HepG2 (cell line): Measurements from ENCODE around the gene ZNRF3. TPM values are rescaled to one million over a fixed set of nuclear protein-coding genes. Genes with fewer than 3 reads are reported as not detected.

Source experiments
- DR1 ChIP-seq: sonication (generic); formaldehyde crosslinking; IDR thresholded peaks from 2 replicates; pipeline ENCODE4 v1.8.0; 2021; ENCODE audit warnings: mild to moderate bottlenecking, missing genetic modification reagents, inconsistent platforms
- ETV5 ChIP-seq: IDR thresholded peaks from 2 replicates; pipeline ENCODE4 v1.6.1; 2018; ENCODE audit warnings: missing biosample characterization, missing genetic modification reagents, inconsistent platforms, borderline replicate concordance
- GTF3A ChIP-seq: sonication (generic); formaldehyde crosslinking; conservative IDR thresholded peaks from 2 replicates; pipeline ENCODE4 v1.4.0; 2020; ENCODE audit warnings: mild to moderate bottlenecking, missing genetic modification reagents
- ISX ChIP-seq: sonication (generic); formaldehyde crosslinking; conservative IDR thresholded peaks from 2 replicates; pipeline ENCODE4 v1.5.0; 2020; ENCODE audit warnings: missing genetic modification reagents
- MTF1 ChIP-seq: sonication (generic); formaldehyde crosslinking; IDR thresholded peaks from 2 replicates; pipeline ENCODE4 v1.5.0; 2020; ENCODE audit warnings: missing genetic modification reagents
- MZF1 ChIP-seq: sonication (generic); formaldehyde crosslinking; IDR thresholded peaks from 2 replicates; pipeline ENCODE4 v1.8.1; 2023; ENCODE audit warnings: mild to moderate bottlenecking, missing genetic modification reagents, borderline replicate concordance
- RARG ChIP-seq: sonication (generic); formaldehyde crosslinking; IDR thresholded peaks from 2 replicates; pipeline ENCODE4 v1.4.0; 2020; ENCODE audit warnings: low read depth, mild to moderate bottlenecking, missing genetic modification reagents
- REPIN1 ChIP-seq: sonication (generic); formaldehyde crosslinking; IDR thresholded peaks from 2 replicates; pipeline ENCODE4 v1.8.0; 2022; ENCODE audit warnings: missing genetic modification reagents, low read depth, mild to moderate bottlenecking, borderline replicate concordance
- RFXANK ChIP-seq: IDR thresholded peaks from 2 replicates; pipeline ENCODE4 v1.6.1; 2016
- SALL1 ChIP-seq: sonication (generic); formaldehyde crosslinking; IDR thresholded peaks from 2 replicates; pipeline ENCODE4 v1.8.0; 2022; ENCODE audit warnings: mild to moderate bottlenecking, missing genetic modification reagents
- SIX4 ChIP-seq: sonication (generic); formaldehyde crosslinking; IDR thresholded peaks from 2 replicates; pipeline ENCODE4 v1.4.0; 2020; ENCODE audit warnings: missing genetic modification reagents
- SRSF1 ChIP-seq: fragments of 200-400 bp; formaldehyde crosslinking; optimal IDR thresholded peaks from 2 replicates; pipeline ENCODE3; 2017; ENCODE audit warnings: mild to moderate bottlenecking, low read depth, low read length, moderate library complexity
- SSRP1 ChIP-seq: IDR thresholded peaks from 2 replicates; pipeline ENCODE4 v1.6.1; 2016; ENCODE audit warnings: control low read depth
- ZBTB42 ChIP-seq: sonication (generic); formaldehyde crosslinking; IDR thresholded peaks from 2 replicates; pipeline ENCODE4 v1.5.0; 2020; ENCODE audit warnings: mild to moderate bottlenecking, missing genetic modification reagents
- ZNF20 ChIP-seq: sonication (generic); formaldehyde crosslinking; IDR thresholded peaks from 2 replicates; pipeline ENCODE4 v1.4.0; 2020; ENCODE audit warnings: mild to moderate bottlenecking, moderate library complexity, missing genetic modification reagents
- ZNF543 ChIP-seq: sonication (generic); formaldehyde crosslinking; IDR thresholded peaks from 2 replicates; pipeline ENCODE4 v1.4.0; 2020; ENCODE audit warnings: mild to moderate bottlenecking, missing genetic modification reagents
- ZNF569 ChIP-seq: sonication (generic); formaldehyde crosslinking; IDR thresholded peaks from 2 replicates; pipeline ENCODE4 v1.5.0; 2020; ENCODE audit warnings: mild to moderate bottlenecking, missing genetic modification reagents, moderate library complexity, borderline replicate concordance
- polyA plus RNA-seq, 8 experiments: library from polyadenylated mRNA; depleted of rRNA in 3 of 8; stranded (reverse) in 7 of 8; unstranded in 1 of 8; fragments of >200 nt; fragmentation: Illumina TruSeq in 4 of 8; extraction: Trizol in 4 of 8; gene quantifications; 2 replicates each; pipeline versions ENCODE4 v1.2.1 to v1.2.3, GENCODE V29; 2011 to 2016; ENCODE audit warnings: low read depth in 4 of 8, missing spikeins in 1 of 8, mixed read lengths in 1 of 8; ENCODE audit not compliant: insufficient read depth in 1 of 8
- total RNA-seq, 5 experiments: library from RNA; depleted of rRNA; stranded (reverse); fragments of >200 nt; fragmentation: Illumina TruSeq; extraction: Trizol; gene quantifications; 2 replicates each; pipeline ENCODE4 v1.2.3, GENCODE V29; 2016; ENCODE audit warnings: low read depth in 1 of 5
- TF ChIP-seq, protein P1 (sequence below): sonication (generic); formaldehyde crosslinking; IDR thresholded peaks from 2 replicates; pipeline ENCODE4 v1.4.0; 2020; ENCODE audit warnings: missing genetic modification reagents
- TF ChIP-seq, protein P2 (sequence below): sonication (generic); formaldehyde crosslinking; IDR thresholded peaks from 2 replicates; pipeline ENCODE4 v1.9.0; 2021; ENCODE audit warnings: missing genetic modification reagents, mild to moderate bottlenecking, borderline replicate concordance
- TF ChIP-seq, protein P3 (sequence below): sonication (generic); formaldehyde crosslinking; IDR thresholded peaks from 2 replicates; pipeline ENCODE4 v1.5.1; 2020; ENCODE audit warnings: missing genetic modification reagents, mild to moderate bottlenecking, borderline replicate concordance

ZNRF3 gene
- total and polyA plus RNA-seq, 2 of the 13 experiments (the other 11 are each of a cell fraction or from before 2014, with no cell fraction given): 20.3 to 36.7 TPM

DNA sequence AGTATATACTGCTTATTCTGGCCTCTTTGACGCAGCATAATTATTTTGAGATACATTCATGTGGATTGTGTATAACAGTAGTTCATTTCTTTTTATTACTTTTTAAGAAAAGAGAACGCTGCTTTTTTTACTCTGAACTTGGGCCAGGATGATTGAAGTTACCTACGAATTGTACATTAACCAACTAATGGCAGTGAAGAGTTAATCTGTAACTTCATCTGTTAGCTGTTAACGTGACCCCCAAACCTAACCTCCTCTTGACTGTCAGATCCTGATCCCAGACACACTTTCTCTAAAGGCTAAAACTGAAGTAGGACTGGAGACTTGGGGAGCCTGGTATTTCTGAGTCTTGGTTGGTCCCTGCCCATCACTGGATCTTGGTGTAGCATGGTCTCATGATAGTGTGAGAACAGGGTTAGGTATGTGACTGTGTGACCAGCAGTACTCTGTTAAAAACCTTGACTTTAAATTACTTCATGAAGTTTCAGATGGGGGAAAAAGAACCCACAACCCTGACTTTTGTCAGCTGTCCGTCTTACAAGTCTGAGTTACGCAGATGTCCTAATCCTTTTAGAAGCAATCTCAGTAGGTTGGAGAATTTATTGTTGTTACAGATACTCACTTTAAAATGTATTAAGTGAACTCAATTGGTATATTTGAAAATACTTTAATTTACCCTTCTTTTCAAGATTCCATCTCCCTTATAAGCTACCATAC is 138.9 kb downstream of the ZNRF3 start (continued):
- TF ChIP-seq, protein P1, sequence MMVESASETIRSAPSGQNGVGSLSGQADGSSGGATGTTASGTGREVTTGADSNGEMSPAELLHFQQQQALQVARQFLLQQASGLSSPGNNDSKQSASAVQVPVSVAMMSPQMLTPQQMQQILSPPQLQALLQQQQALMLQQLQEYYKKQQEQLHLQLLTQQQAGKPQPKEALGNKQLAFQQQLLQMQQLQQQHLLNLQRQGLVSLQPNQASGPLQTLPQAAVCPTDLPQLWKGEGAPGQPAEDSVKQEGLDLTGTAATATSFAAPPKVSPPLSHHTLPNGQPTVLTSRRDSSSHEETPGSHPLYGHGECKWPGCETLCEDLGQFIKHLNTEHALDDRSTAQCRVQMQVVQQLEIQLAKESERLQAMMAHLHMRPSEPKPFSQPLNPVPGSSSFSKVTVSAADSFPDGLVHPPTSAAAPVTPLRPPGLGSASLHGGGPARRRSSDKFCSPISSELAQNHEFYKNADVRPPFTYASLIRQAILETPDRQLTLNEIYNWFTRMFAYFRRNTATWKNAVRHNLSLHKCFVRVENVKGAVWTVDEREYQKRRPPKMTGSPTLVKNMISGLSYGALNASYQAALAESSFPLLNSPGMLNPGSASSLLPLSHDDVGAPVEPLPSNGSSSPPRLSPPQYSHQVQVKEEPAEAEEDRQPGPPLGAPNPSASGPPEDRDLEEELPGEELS: 0 out of 2 replicates have a peak, but pooled peaks have one; percentile 32
- TF ChIP-seq SRSF1 (no peak), GTF3A (CRISPR knock-in tag) (no peak), SIX4 (no peak), ZNF20 (CRISPR knock-in tag) (no peak), SSRP1 (no peak), MZF1 (no peak), ZBTB42 (no peak), RFXANK (CRISPR knock-in tag) (no peak), RARG (CRISPR knock-in tag) (no peak), MTF1 (CRISPR knock-in tag) (no peak), ETV5 (CRISPR knock-in tag) (no peak; the same call in 1 of the 2 replicates), ZNF569 (CRISPR knock-in tag) (no peak), DR1 (no peak), ISX (CRISPR knock-in tag) (no peak), ZNF543 (CRISPR knock-in tag) (0 out of 2 replicates have a peak, but pooled peaks have one; percentile 25), REPIN1 (CRISPR knock-in tag) (no peak), SALL1 (CRISPR knock-in tag) (no peak)
- TF ChIP-seq, protein P2, sequence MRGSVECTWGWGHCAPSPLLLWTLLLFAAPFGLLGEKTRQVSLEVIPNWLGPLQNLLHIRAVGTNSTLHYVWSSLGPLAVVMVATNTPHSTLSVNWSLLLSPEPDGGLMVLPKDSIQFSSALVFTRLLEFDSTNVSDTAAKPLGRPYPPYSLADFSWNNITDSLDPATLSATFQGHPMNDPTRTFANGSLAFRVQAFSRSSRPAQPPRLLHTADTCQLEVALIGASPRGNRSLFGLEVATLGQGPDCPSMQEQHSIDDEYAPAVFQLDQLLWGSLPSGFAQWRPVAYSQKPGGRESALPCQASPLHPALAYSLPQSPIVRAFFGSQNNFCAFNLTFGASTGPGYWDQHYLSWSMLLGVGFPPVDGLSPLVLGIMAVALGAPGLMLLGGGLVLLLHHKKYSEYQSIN (CRISPR knock-in tag): no peak
- TF ChIP-seq, protein P3, sequence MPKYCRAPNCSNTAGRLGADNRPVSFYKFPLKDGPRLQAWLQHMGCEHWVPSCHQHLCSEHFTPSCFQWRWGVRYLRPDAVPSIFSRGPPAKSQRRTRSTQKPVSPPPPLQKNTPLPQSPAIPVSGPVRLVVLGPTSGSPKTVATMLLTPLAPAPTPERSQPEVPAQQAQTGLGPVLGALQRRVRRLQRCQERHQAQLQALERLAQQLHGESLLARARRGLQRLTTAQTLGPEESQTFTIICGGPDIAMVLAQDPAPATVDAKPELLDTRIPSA (CRISPR knock-in tag): no peak
